HEK293 (cell line): ENCODE data around the gene PWWP2B.

Experiments used
- BCL11B ChIP-seq: fragments of 450-650 bp; formaldehyde crosslinking; IDR thresholded peaks from 2 replicates; pipeline ENCODE4 v1.5.1; 2016; ENCODE audit warnings: low read depth, missing biosample characterization, missing genetic modification characterization
- CTCF ChIP-seq: fragments of 450-650 bp; formaldehyde crosslinking; IDR thresholded peaks from 2 replicates; pipeline ENCODE4 v1.5.1; 2016; ENCODE audit warnings: missing biosample characterization, missing genetic modification characterization
- GFI1B ChIP-seq: fragments of 450-650 bp; formaldehyde crosslinking; IDR thresholded peaks from 2 replicates; pipeline ENCODE4 v1.5.1; 2016; ENCODE audit warnings: missing biosample characterization, missing genetic modification characterization
- GLI4 ChIP-seq: fragments of 450-650 bp; formaldehyde crosslinking; IDR thresholded peaks from 2 replicates; pipeline ENCODE4 v1.5.1; 2016; ENCODE audit warnings: missing biosample characterization, missing genetic modification characterization
- REPIN1 ChIP-seq: fragments of 450-650 bp; formaldehyde crosslinking; IDR thresholded peaks from 2 replicates; pipeline ENCODE4 v1.5.1; 2017; ENCODE audit warnings: missing biosample characterization, missing genetic modification characterization, low read depth
- SCRT2 ChIP-seq: fragments of 450-650 bp; formaldehyde crosslinking; IDR thresholded peaks from 2 replicates; pipeline ENCODE4 v1.5.1; 2016; ENCODE audit warnings: missing biosample characterization, missing genetic modification characterization
- TRIM28 ChIP-seq: IDR thresholded peaks from 2 replicates; pipeline ENCODE4 v1.6.1; 2011; ENCODE audit warnings: low read length, control low read depth, borderline replicate concordance
- ZFHX2 ChIP-seq: fragments of 450-650 bp; formaldehyde crosslinking; conservative IDR thresholded peaks from 2 replicates; pipeline ENCODE4 v1.5.1; 2016; ENCODE audit warnings: missing biosample characterization, missing genetic modification characterization
- ZFP41 ChIP-seq: fragments of 450-650 bp; formaldehyde crosslinking; IDR thresholded peaks from 2 replicates; pipeline ENCODE4 v1.5.1; 2016; ENCODE audit warnings: missing biosample characterization, missing genetic modification characterization, borderline replicate concordance
- ZNF140 ChIP-seq: fragments of 450-650 bp; formaldehyde crosslinking; IDR thresholded peaks from 2 replicates; pipeline ENCODE4 v1.5.1; 2016; ENCODE audit warnings: missing biosample characterization, missing genetic modification characterization
- ZNF23 ChIP-seq: fragments of 450-650 bp; formaldehyde crosslinking; IDR thresholded peaks from 2 replicates; pipeline ENCODE4 v1.5.1; 2016; ENCODE audit warnings: missing biosample characterization, missing genetic modification characterization, borderline replicate concordance
- ZNF274 ChIP-seq, 2 experiments: fragments of 200-500 bp in 1 of 2; fragments of 450-650 bp in 1 of 2; sonication (Bioruptor generic) in 1 of 2; formaldehyde crosslinking in 1 of 2; IDR thresholded peaks; 2 replicates each; pipeline versions ENCODE4 v1.5.1 to v1.6.1; 2014 to 2016; ENCODE audit warnings: borderline replicate concordance in 1 of 2, inconsistent platforms in 1 of 2, low read length in 1 of 2, missing biosample characterization in 1 of 2, missing genetic modification characterization in 1 of 2
- ZNF423 ChIP-seq: fragments of 450-650 bp; formaldehyde crosslinking; IDR thresholded peaks from 2 replicates; pipeline ENCODE4 v1.5.1; 2016; ENCODE audit warnings: missing biosample characterization, missing genetic modification characterization
- ZNF48 ChIP-seq: fragments of 450-650 bp; formaldehyde crosslinking; IDR thresholded peaks from 2 replicates; pipeline ENCODE4 v1.5.1; 2016; ENCODE audit warnings: missing biosample characterization, missing genetic modification characterization
- ZNF501 ChIP-seq: fragments of 450-650 bp; formaldehyde crosslinking; IDR thresholded peaks from 2 replicates; pipeline ENCODE4 v1.5.1; 2016; ENCODE audit warnings: missing biosample characterization, missing genetic modification characterization
- ZNF521 ChIP-seq: fragments of 450-650 bp; formaldehyde crosslinking; IDR thresholded peaks from 2 replicates; pipeline ENCODE4 v1.5.1; 2017; ENCODE audit warnings: missing biosample characterization, mild to moderate bottlenecking, missing genetic modification characterization
- ZNF560 ChIP-seq: fragments of 450-650 bp; formaldehyde crosslinking; IDR thresholded peaks from 2 replicates; pipeline ENCODE4 v1.5.1; 2017; ENCODE audit warnings: missing biosample characterization, missing genetic modification characterization, borderline replicate concordance
- ZNF600 ChIP-seq: fragments of 450-650 bp; formaldehyde crosslinking; IDR thresholded peaks from 2 replicates; pipeline ENCODE4 v1.5.1; 2016; ENCODE audit warnings: missing biosample characterization, missing genetic modification characterization
- ZNF645 ChIP-seq: fragments of 450-650 bp; formaldehyde crosslinking; IDR thresholded peaks from 2 replicates; pipeline ENCODE4; 2016; ENCODE audit warnings: missing biosample characterization, missing genetic modification characterization
- ZNF654 ChIP-seq: fragments of 450-650 bp; formaldehyde crosslinking; IDR thresholded peaks from 2 replicates; pipeline ENCODE4 v1.5.1; 2016; ENCODE audit warnings: low read depth, missing biosample characterization, missing genetic modification characterization
- ZNF707 ChIP-seq: fragments of 450-650 bp; formaldehyde crosslinking; IDR thresholded peaks from 2 replicates; pipeline ENCODE4 v1.5.1; 2016; ENCODE audit warnings: missing biosample characterization, missing genetic modification characterization
- ZNF776 ChIP-seq: fragments of 450-650 bp; formaldehyde crosslinking; IDR thresholded peaks from 2 replicates; pipeline ENCODE4 v1.5.0; 2017; ENCODE audit warnings: missing biosample characterization, missing genetic modification characterization, borderline replicate concordance
- TF ChIP-seq, protein P1 (sequence below): fragments of 450-650 bp; formaldehyde crosslinking; IDR thresholded peaks from 2 replicates; pipeline ENCODE4 v1.5.1; 2016; ENCODE audit warnings: missing biosample characterization, missing genetic modification characterization
- TF ChIP-seq, protein P2 (sequence below): fragments of 450-650 bp; formaldehyde crosslinking; IDR thresholded peaks from 2 replicates; pipeline ENCODE4 v1.5.1; 2017; ENCODE audit warnings: missing biosample characterization, missing genetic modification characterization
- TF ChIP-seq, protein P3 (sequence below): fragments of 450-650 bp; formaldehyde crosslinking; IDR thresholded peaks from 2 replicates; pipeline ENCODE4 v1.5.1; 2016; ENCODE audit warnings: missing biosample characterization, missing genetic modification characterization, borderline replicate concordance
- TF ChIP-seq, protein P4 (sequence below): fragments of 450-650 bp; formaldehyde crosslinking; IDR thresholded peaks from 2 replicates; pipeline ENCODE4 v1.5.1; 2016; ENCODE audit warnings: missing biosample characterization, missing genetic modification characterization
- TF ChIP-seq, protein P5 (sequence below): fragments of 450-650 bp; formaldehyde crosslinking; IDR thresholded peaks from 2 replicates; pipeline ENCODE4 v1.5.1; 2016; ENCODE audit warnings: missing biosample characterization, missing genetic modification characterization

Gene PWWP2B

GRCh38 chr10:132458586-132459300 is 61.7 kb downstream of the PWWP2B start (continued):
- TF ChIP-seq, protein P1, sequence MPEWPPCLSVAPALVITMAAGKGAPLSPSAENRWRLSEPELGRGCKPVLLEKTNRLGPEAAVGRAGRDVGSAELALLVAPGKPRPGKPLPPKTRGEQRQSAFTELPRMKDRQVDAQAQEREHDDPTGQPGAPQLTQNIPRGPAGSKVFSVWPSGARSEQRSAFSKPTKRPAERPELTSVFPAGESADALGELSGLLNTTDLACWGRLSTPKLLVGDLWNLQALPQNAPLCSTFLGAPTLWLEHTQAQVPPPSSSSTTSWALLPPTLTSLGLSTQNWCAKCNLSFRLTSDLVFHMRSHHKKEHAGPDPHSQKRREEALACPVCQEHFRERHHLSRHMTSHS (tag by site-specific recombination), result no peak
- no peak for TF ChIP-seq ZFP41 (tag by site-specific recombination)
- no peak for TF ChIP-seq ZNF521 (tag by site-specific recombination)
- no peak for TF ChIP-seq ZNF645 (tag by site-specific recombination)
- TF ChIP-seq, protein P2, sequence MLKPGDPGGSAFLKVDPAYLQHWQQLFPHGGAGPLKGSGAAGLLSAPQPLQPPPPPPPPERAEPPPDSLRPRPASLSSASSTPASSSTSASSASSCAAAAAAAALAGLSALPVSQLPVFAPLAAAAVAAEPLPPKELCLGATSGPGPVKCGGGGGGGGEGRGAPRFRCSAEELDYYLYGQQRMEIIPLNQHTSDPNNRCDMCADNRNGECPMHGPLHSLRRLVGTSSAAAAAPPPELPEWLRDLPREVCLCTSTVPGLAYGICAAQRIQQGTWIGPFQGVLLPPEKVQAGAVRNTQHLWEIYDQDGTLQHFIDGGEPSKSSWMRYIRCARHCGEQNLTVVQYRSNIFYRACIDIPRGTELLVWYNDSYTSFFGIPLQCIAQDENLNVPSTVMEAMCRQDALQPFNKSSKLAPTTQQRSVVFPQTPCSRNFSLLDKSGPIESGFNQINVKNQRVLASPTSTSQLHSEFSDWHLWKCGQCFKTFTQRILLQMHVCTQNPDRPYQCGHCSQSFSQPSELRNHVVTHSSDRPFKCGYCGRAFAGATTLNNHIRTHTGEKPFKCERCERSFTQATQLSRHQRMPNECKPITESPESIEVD, result no peak
- TF ChIP-seq ZNF48 (tag by site-specific recombination), result no peak
- TF ChIP-seq ZNF423, result no peak
- TF ChIP-seq ZNF654 (tag by site-specific recombination), result peak; percentile 54
- TF ChIP-seq BCL11B (tag by site-specific recombination), result no peak
- TF ChIP-seq GLI4 (tag by site-specific recombination), result 0 out of 2 replicates have a peak, but pooled peaks have one; percentile 32
- TF ChIP-seq ZNF560 (tag by site-specific recombination), result no peak
- TF ChIP-seq, protein P3, sequence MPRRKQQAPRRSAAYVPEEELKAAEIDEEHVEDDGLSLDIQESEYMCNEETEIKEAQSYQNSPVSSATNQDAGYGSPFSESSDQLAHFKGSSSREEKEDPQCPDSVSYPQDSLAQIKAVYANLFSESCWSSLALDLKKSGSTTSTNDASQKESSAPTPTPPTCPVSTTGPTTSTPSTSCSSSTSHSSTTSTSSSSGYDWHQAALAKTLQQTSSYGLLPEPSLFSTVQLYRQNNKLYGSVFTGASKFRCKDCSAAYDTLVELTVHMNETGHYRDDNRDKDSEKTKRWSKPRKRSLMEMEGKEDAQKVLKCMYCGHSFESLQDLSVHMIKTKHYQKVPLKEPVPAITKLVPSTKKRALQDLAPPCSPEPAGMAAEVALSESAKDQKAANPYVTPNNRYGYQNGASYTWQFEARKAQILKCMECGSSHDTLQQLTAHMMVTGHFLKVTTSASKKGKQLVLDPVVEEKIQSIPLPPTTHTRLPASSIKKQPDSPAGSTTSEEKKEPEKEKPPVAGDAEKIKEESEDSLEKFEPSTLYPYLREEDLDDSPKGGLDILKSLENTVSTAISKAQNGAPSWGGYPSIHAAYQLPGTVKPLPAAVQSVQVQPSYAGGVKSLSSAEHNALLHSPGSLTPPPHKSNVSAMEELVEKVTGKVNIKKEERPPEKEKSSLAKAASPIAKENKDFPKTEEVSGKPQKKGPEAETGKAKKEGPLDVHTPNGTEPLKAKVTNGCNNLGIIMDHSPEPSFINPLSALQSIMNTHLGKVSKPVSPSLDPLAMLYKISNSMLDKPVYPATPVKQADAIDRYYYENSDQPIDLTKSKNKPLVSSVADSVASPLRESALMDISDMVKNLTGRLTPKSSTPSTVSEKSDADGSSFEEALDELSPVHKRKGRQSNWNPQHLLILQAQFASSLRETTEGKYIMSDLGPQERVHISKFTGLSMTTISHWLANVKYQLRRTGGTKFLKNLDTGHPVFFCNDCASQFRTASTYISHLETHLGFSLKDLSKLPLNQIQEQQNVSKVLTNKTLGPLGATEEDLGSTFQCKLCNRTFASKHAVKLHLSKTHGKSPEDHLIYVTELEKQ (tag by site-specific recombination), result no peak
- no peak for TF ChIP-seq ZNF140 (tag by site-specific recombination)
- TF ChIP-seq CTCF (tag by site-specific recombination), result peak; percentile 96
- TF ChIP-seq ZNF776 (tag by site-specific recombination), result no peak
- TF ChIP-seq, protein P4, sequence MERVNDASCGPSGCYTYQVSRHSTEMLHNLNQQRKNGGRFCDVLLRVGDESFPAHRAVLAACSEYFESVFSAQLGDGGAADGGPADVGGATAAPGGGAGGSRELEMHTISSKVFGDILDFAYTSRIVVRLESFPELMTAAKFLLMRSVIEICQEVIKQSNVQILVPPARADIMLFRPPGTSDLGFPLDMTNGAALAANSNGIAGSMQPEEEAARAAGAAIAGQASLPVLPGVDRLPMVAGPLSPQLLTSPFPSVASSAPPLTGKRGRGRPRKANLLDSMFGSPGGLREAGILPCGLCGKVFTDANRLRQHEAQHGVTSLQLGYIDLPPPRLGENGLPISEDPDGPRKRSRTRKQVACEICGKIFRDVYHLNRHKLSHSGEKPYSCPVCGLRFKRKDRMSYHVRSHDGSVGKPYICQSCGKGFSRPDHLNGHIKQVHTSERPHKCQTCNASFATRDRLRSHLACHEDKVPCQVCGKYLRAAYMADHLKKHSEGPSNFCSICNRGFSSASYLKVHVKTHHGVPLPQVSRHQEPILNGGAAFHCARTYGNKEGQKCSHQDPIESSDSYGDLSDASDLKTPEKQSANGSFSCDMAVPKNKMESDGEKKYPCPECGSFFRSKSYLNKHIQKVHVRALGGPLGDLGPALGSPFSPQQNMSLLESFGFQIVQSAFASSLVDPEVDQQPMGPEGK (tag by site-specific recombination), result peak; percentile 80
- no peak for TF ChIP-seq REPIN1
- TF ChIP-seq ZFHX2 (tag by site-specific recombination), result peak; percentile 60
- TF ChIP-seq ZNF501, result peak; percentile 57; the same call in 1 of the 2 replicates
- no peak for TF ChIP-seq SCRT2
- TF ChIP-seq GFI1B (tag by site-specific recombination), result no peak
- TF ChIP-seq ZNF274 (IDR thresholded peaks at IDR 0.05; ENCODE audit: low read length), result no peak
- no peak for TF ChIP-seq ZNF274 (tag by site-specific recombination; IDR thresholded peaks at IDR 0.05; ENCODE audit: borderline replicate concordance)
- TF ChIP-seq ZNF707 (tag by site-specific recombination), result no peak
- 0 out of 2 replicates have a peak, but pooled peaks have one; percentile 13 for TF ChIP-seq ZNF600 (tag by site-specific recombination)
- TF ChIP-seq ZNF23 (tag by site-specific recombination), result no peak
- TF ChIP-seq, protein P5, sequence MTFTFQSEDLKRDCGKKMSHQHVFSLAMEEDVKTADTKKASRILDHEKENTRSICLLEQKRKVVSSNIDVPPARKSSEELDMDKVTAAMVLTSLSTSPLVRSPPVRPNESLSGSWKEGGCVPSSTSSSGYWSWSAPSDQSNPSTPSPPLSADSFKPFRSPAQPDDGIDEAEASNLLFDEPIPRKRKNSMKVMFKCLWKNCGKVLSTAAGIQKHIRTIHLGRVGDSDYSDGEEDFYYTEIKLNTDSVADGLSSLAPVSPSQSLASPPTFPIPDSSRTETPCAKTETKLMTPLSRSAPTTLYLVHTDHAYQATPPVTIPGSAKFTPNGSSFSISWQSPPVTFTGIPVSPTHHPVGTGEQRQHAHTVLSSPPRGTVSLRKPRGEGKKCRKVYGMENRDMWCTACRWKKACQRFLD (tag by site-specific recombination), result no peak
- TF ChIP-seq TRIM28, result no peak
